PFSK-1 (cell line): ENCODE measurements around the gene SLC1A2.

Experiments used
- POLR2AphosphoS5 ChIP-seq: IDR thresholded peaks from 2 replicates; pipeline ENCODE4 v1.6.1; 2012; ENCODE audit warnings: low read depth, mild to moderate bottlenecking, control low read depth, low read length, moderate library complexity
- TAF1 ChIP-seq: IDR thresholded peaks from 2 replicates; pipeline ENCODE4 v1.6.1; 2012; ENCODE audit warnings: low read length, control low read depth, borderline replicate concordance; ENCODE audit not compliant: insufficient read depth

DNA sequence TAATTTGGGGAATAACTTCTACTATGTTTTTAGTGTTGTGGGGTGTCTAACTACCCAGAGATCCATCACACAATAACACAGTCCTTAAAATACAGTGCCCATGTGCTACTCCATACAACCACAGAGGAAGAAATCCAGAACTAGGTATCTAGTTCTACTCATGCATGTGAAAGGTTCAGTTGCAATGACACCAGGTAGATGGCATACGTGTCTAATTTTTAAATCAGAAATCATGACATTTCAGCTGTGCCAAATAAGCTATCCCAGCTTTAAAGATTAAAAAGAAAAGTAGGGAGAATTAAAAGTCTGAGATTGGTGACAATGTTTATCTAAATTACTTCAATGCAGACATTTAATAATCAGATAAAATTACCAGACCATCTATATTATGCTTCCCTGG, 158.2 kb downstream of the SLC1A2 start:
- TF ChIP-seq POLR2AphosphoS5: no peak
- TF ChIP-seq TAF1: no peak
